ENCODE data around the gene ARHGAP35.

GRCh38 chr19:46867170-46867569 lies 6.4 kb downstream of the ARHGAP35 start:
- TF ChIP-seq POLR2A (IDR thresholded peaks at IDR 0.05; ENCODE audit: low read length): no peak
- no peak for TF ChIP-seq GATA1 (IDR thresholded peaks at IDR 0.05; ENCODE audit: low read depth, low read length)
